H1 (cell line): Measurements from ENCODE around the gene HMGA1. TPM values are rescaled to one million over a fixed set of nuclear protein-coding genes. Genes with fewer than 3 reads are reported as not detected.

Experiments used
- CTBP2 ChIP-seq: IDR thresholded peaks from 2 replicates; pipeline ENCODE4 v1.7.0; 2011; ENCODE audit warnings: borderline replicate concordance, mild to moderate bottlenecking, moderate library complexity, mixed read lengths, low read length; ENCODE audit not compliant: insufficient read depth, insufficient read length
- GABPA ChIP-seq: IDR thresholded peaks from 2 replicates; pipeline ENCODE4 v1.6.1; 2011; ENCODE audit warnings: mild to moderate bottlenecking, low read length, moderate library complexity, borderline replicate concordance; ENCODE audit not compliant: insufficient read depth
- RNF2 ChIP-seq: fragments of 200-900, 300-1000 bp; sonication (generic); IDR thresholded peaks from 2 replicates; pipeline ENCODE4 v1.7.1; 2016; ENCODE audit warnings: borderline replicate concordance, low read depth, mild to moderate bottlenecking, antibody characterized with exemption, low read length; ENCODE audit not compliant: poor library complexity, severe bottlenecking; ENCODE audit errors: missing control alignments
- microRNA-seq, 2 experiments: library from miRNA; unstranded; fragments of <30 nt; microRNA quantifications; one replicate each; pipeline versions ENCODE4 to v1.2.0, GENCODE V29; 2016 to 2020; ENCODE audit warnings: borderline microRNAs expressed in 2 of 2, borderline number of aligned reads in 2 of 2, borderline replicate concordance in 1 of 2
- polyA plus RNA-seq, 7 experiments: library from polyadenylated mRNA; depleted of rRNA in 3 of 7; stranded (reverse) in 5 of 7; unstranded in 2 of 7; fragments of >200 nt in 5 of 7; fragments of 200-250 nt in 2 of 7; gene quantifications; 1 replicate in 5 of 7; 2 replicates in 1 of 7; 4 replicates in 1 of 7; pipeline versions ENCODE4 v1.2.1 to v1.2.3, GENCODE V29; 2011 to 2013; ENCODE audit warnings: missing spikeins in 2 of 7, mixed read lengths in 2 of 7
- small RNA-seq: library from polyadenylated mRNA; stranded (forward); fragments of <200 nt; extraction: miRNeasy Mini kit (QIAGEN cat#:217004); gene quantifications from one replicate; pipeline ENCODE3, GENCODE V24; 2013; ENCODE audit not compliant: insufficient read depth
- total RNA-seq: library from RNA; stranded (reverse); fragmentation: NEBNext Ultra II Directional; extraction: Animal tissue kit (Norgen Biotek cat#: 25700); gene quantifications from 2 replicates; pipeline ENCODE4 v1.2.1, GENCODE V29; 2021

The HMGA1 gene
- total and polyA plus RNA-seq, 2 of the 8 experiments (the other 6 are each of a cell fraction or from before 2014, with no cell fraction given), result 1,557 to 2,636 TPM

- TF ChIP-seq GABPA (no peak), RNF2 (no peak), CTBP2 (no peak)
- TF ChIP-seq, all 59 proteins: peak for 0
These were observed 59.0 kb downstream of the HMGA1 start (continued) for GRCh38 chr6:34295721-34296120.

Small RNA genes within 50 kb of the gene (microRNA-seq; reads per million reads assigned to microRNA genes)
- 0 reads per million in 2 experiments for gene MIR6835

Small RNA genes within 50 kb of the gene (small RNA-seq; reads per million reads assigned to genes)
- gene MIR6835, result not detected

Other genes with a start within 250 kb of the HMGA1 start
- 18.7 and 21.5 TPM in 2 replicates for gene GRM4, start 90.8 kb upstream of the HMGA1 start, total RNA-seq
- gene GRM4, start 90.8 kb upstream of the HMGA1 start, polyA plus RNA-seq (2011; rRNA removed), result 19.6 and 24.2 TPM in 2 replicates
- 7.0 and 7.5 TPM in 2 replicates for gene SMIM29, start 12.1 kb downstream of the HMGA1 start, total RNA-seq
- 22.4 and 34.7 TPM in 2 replicates for gene SMIM29, start 12.1 kb downstream of the HMGA1 start, polyA plus RNA-seq (2011; rRNA removed)
- 36.3 and 36.9 TPM in 2 replicates for gene NUDT3, start 155.8 kb downstream of the HMGA1 start, total RNA-seq
- gene NUDT3, start 155.8 kb downstream of the HMGA1 start, polyA plus RNA-seq (2011; rRNA removed), result 9.8 and 14.1 TPM in 2 replicates
- 2,408 and 2,434 TPM in 2 replicates for gene RPS10, start 189.2 kb downstream of the HMGA1 start, total RNA-seq
- 9,129 and 11,142 TPM in 2 replicates for gene RPS10, start 189.2 kb downstream of the HMGA1 start, polyA plus RNA-seq (2011; rRNA removed)
- gene PACSIN1, start 229.2 kb downstream of the HMGA1 start, total RNA-seq, result 10.5 and 11.1 TPM in 2 replicates
- gene PACSIN1, start 229.2 kb downstream of the HMGA1 start, polyA plus RNA-seq (2011; rRNA removed), result 5.9 and 7.9 TPM in 2 replicates